Panc1 (cell line): ENCODE data around the gene DPP4.

Experiments
- POLR2AphosphoS5 ChIP-seq: IDR thresholded peaks from 2 replicates; pipeline ENCODE4 v1.6.1; 2012; ENCODE audit warnings: mild to moderate bottlenecking, low read depth, low read length, moderate library complexity
- SIN3A ChIP-seq: IDR thresholded peaks from 2 replicates; pipeline ENCODE4 v1.6.1; 2012; ENCODE audit warnings: low read depth, mild to moderate bottlenecking, low read length, moderate library complexity, borderline replicate concordance; ENCODE audit not compliant: insufficient read depth
- TCF7L2 ChIP-seq: IDR thresholded peaks from 2 replicates; pipeline ENCODE4 v1.6.1; 2011; ENCODE audit warnings: mild to moderate bottlenecking, low read depth, low read length, inconsistent platforms
- TF ChIP-seq, protein P1 (sequence below): fragments of 450-650 bp; IDR thresholded peaks from 2 replicates; pipeline ENCODE4 v1.5.1; 2017; ENCODE audit warnings: mild to moderate bottlenecking
- TF ChIP-seq, protein P2 (sequence below), 2 experiments: IDR thresholded peaks; 2 replicates each; pipeline ENCODE4 v1.6.1; 2011 to 2012; ENCODE audit warnings: low read depth in 2 of 2, control low read depth in 1 of 2, low read length in 1 of 2, mild to moderate bottlenecking in 1 of 2, moderate library complexity in 1 of 2; ENCODE audit not compliant: insufficient read depth in 1 of 2

DNA sequence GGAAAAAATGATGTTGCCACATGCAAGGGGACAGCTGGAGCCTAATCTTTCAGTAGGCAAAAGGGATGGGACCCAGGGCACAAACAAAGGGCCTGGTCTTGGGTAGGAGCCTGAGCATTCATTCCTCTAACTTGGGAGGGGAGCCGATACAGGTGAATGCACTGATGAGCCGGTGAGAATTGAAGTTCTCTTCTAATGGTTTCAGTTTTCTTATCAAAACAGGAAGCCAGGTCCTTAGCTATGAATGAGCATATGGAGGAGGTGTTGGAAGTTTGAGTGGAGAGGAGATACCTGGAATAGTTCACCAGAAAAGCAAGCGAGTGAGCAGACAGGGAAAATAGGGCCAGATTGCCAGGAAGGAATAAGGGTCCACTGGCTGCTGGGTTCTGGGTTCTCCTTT is 10.1 kb downstream of the DPP4 start:
- TF ChIP-seq POLR2AphosphoS5 (no peak), TCF7L2 (no peak), SIN3A (no peak)
- TF ChIP-seq, protein P1, sequence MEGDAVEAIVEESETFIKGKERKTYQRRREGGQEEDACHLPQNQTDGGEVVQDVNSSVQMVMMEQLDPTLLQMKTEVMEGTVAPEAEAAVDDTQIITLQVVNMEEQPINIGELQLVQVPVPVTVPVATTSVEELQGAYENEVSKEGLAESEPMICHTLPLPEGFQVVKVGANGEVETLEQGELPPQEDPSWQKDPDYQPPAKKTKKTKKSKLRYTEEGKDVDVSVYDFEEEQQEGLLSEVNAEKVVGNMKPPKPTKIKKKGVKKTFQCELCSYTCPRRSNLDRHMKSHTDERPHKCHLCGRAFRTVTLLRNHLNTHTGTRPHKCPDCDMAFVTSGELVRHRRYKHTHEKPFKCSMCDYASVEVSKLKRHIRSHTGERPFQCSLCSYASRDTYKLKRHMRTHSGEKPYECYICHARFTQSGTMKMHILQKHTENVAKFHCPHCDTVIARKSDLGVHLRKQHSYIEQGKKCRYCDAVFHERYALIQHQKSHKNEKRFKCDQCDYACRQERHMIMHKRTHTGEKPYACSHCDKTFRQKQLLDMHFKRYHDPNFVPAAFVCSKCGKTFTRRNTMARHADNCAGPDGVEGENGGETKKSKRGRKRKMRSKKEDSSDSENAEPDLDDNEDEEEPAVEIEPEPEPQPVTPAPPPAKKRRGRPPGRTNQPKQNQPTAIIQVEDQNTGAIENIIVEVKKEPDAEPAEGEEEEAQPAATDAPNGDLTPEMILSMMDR: no peak
- TF ChIP-seq, protein P2, sequence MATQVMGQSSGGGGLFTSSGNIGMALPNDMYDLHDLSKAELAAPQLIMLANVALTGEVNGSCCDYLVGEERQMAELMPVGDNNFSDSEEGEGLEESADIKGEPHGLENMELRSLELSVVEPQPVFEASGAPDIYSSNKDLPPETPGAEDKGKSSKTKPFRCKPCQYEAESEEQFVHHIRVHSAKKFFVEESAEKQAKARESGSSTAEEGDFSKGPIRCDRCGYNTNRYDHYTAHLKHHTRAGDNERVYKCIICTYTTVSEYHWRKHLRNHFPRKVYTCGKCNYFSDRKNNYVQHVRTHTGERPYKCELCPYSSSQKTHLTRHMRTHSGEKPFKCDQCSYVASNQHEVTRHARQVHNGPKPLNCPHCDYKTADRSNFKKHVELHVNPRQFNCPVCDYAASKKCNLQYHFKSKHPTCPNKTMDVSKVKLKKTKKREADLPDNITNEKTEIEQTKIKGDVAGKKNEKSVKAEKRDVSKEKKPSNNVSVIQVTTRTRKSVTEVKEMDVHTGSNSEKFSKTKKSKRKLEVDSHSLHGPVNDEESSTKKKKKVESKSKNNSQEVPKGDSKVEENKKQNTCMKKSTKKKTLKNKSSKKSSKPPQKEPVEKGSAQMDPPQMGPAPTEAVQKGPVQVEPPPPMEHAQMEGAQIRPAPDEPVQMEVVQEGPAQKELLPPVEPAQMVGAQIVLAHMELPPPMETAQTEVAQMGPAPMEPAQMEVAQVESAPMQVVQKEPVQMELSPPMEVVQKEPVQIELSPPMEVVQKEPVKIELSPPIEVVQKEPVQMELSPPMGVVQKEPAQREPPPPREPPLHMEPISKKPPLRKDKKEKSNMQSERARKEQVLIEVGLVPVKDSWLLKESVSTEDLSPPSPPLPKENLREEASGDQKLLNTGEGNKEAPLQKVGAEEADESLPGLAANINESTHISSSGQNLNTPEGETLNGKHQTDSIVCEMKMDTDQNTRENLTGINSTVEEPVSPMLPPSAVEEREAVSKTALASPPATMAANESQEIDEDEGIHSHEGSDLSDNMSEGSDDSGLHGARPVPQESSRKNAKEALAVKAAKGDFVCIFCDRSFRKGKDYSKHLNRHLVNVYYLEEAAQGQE (IDR thresholded peaks at IDR 0.05; ENCODE audit: insufficient read depth in 1 of 2, low read depth in 2 of 2, low read length in 1 of 2): no peak
